Stimulated activated CD8-positive, alpha-beta memory T cell treated with anti-CD3 and anti-CD28 coated beads, Interleukin-4, amount 100 ng/mL, for 48 hours (primary cell): Measurements from ENCODE around the gene PMS2.
"Not testable (repeated sequence)": the region's sequence is repeated elsewhere in the genome, so short reads cannot be mapped to it uniquely, and the experiment has no call there.

ENCODE experiments used
- DNase-seq: peaks from one replicate; pipeline ENCODE4 v3.0.0-alpha.2; 2020

Gene PMS2, protein sequence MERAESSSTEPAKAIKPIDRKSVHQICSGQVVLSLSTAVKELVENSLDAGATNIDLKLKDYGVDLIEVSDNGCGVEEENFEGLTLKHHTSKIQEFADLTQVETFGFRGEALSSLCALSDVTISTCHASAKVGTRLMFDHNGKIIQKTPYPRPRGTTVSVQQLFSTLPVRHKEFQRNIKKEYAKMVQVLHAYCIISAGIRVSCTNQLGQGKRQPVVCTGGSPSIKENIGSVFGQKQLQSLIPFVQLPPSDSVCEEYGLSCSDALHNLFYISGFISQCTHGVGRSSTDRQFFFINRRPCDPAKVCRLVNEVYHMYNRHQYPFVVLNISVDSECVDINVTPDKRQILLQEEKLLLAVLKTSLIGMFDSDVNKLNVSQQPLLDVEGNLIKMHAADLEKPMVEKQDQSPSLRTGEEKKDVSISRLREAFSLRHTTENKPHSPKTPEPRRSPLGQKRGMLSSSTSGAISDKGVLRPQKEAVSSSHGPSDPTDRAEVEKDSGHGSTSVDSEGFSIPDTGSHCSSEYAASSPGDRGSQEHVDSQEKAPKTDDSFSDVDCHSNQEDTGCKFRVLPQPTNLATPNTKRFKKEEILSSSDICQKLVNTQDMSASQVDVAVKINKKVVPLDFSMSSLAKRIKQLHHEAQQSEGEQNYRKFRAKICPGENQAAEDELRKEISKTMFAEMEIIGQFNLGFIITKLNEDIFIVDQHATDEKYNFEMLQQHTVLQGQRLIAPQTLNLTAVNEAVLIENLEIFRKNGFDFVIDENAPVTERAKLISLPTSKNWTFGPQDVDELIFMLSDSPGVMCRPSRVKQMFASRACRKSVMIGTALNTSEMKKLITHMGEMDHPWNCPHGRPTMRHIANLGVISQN

DNA sequence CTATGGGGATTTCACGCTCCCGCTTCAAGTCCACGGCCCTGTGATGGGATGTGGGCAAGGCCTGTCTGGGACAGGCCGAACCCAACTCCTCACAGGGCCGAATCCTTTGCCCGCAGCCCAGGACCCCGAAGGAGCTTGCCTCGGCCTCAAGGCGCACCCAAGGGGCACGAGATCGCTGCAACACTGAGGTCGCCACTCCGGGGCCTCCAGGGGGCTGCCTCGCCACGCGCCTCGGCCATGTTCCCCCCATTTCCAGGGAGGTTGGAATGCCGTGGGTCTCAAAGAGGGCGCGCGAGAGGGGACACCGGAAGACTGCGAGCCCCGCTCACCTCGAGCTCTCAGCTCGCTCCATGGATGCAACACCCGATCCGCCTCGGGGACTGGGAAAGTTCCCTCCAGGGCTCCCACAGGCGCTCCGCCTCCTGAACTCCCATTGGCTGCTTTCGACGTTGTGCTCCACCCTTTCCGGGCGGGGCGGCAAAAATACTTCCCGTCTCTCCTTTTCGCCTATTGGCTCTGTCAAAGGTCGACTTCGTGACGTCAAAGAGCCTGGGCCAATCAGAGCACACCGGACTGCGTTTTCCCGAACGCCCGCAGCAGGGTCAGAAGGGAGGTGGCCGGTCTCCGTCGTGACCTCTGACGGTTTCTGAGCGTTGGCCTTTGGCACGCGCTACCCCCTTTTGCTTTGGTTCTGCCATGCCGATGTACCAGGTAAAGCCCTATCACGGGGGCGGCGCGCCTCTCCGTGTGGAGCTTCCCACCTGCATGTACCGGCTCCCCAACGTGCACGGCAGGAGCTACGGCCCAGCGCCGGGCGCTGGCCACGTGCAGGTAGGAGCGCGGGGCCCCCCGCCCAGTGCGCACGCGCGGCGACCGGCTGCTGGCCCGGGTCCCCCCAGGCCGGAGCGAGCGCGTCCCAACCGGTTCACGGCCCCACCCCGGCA is at the start of gene PMS2, which contains the start of gene AIMP2:
Gene PMS2, minus strand, starts transcription at position 382 of the 944 bp plus-strand sequence. Its CDS starts 30 bp downstream, at position 352.
Gene AIMP2, plus strand, starts transcription at position 605 of the 944 bp plus-strand sequence. Its CDS starts 92 bp downstream, at position 697.
- peak; percentile 98 for DNase-seq

DNA sequence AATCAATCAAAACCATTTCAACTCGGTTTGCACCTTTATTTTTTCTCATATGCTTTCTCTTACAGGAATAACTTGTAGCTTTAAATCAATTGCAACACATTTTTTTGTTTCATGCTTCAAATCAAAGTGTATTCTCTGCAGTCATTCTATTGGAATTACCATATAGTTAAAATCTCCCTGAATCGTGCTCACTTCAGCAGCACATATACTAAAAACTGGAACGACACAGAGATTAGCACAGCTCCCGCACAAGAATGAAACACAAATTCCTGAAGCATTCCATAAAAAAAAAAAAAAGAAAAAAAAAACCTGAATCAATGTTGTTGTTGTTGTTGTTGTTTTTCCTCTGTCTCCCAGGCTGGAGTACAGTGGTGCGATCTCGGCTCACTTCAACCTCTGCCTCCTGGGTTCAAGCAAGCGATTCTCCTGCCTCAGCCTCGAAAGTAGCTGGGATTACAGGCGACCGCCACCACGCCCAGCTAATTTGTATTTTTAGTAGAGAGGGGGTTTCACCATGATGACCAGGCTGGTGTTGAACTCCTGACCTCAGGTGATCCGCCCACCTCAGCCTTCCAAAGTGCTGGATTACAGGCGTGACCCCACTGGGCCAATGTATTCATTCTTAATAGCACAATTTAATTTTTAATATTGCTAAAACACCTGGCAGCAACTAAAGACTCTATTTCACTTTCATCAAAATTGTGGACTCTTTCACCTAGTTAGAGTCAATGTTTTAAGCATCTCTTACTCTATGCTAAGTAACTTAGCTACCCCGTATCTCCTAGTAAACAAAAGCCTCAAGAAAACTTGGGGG is 48.7 kb upstream of the PMS2 start:
- DNase-seq = no peak

DNA sequence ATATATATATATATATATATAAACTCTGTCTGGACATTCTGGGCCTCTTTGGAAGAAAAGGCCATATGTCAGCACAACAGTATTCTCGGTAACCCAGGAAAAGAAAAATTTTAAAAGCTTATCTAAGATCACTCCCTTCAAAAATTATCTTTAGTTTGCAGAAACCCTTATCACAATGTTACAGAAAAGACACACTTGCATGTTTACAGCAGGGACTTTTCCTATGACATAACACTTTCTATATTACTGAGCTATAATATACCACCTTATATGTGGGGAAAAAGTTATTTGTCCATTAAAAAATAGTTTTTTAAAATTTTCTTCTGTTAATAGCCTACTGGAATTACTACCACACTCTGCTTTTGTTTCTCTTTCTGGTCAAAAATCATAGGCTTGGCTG is 47.8 kb upstream of the PMS2 start:
- no peak for DNase-seq

DNA sequence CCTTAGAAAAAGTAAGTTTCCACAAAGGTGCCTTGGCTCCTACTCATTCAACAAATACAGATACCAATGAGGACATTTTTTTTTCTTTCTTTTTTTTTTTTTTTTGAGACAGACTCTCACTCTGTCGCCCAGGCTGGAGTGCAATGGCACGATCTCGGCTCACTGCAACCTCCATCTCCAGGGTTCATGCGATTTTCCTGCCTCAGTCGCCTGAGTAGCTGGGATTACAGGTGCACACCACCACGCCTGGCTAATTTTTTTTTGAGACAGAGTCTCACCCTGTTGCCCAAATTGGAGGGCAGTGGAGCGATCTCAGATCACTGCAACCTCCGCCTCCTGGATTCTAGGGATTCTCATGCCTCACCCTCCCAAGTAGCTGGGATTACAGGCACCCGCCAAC is 42.3 kb upstream of the PMS2 start:
- not testable (repeated sequence) for DNase-seq

DNA sequence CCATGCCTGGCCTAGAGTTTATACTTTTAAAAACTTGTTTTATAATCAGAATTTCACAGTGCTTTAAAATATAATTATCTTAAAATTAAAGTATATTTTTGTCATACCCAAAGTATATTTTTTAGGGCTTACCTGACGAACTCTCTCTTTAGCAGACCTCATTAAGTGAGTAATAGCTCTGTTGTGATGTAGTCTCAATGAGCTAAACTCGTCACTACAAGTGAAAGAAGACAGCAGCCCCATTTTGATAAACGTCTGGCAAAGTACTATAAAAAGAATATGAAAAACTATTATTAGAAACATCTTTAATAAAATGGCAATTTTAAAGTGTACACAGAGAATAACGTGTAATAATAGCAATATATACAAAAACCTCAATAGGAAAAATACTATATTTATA is 40.9 kb upstream of the PMS2 start:
- no peak for DNase-seq

DNA sequence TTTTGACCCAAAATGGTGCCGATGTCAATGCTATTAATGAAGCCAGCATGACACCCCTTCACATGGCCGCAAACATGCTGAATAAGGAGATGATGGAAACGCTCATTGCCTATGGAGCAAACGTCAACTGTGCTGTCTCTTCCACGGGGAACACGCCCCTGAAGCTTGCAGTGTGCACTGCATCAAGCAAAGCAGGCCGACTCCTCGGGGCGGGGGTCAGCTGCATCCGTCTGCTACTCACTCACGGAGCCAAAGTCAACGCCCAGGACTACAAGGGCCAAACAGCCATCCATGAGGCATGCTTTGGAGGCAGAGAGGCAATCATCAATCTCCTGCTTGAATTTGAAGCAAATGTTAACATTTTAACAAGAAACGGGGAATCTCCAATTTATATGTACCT is 26.8 kb upstream of the PMS2 start:
- DNase-seq = no peak

DNA sequence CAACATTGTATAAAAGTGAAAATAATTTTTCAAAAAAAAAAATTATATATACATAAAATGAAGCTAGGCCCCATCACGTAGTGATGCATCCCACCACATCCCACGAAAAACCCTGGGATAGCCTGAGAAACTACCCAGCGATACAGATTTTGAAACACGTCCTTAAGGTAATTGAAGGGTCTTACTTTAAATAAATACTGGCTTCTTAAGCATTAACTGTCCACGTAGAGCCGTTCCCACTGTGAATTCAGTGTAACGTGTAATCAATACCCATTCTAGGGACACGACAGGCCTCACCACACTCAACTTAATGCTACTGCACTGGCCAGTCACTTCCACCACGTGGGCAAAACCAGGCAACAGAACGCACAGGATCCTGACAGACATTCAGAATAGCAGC is 26.3 kb upstream of the PMS2 start:
- DNase-seq = no peak

DNA sequence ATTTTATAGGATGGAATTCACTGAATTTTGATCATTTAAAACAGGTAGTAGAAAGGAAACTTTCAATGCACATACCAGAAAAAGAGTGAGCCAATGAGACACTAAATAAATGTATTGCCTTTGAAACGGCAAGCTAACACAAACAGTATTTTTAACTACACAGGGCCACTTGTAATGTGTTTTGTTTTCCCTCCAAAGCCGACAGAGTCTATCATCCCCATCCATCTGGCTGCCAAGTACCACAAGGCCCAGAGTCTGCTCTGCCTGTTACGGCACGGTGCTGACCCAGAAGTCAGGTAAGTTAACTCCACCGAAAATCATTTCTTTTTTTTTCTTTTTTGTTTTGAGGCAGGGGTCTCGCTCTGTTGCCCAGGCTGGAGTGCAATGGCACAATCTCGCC is 23.8 kb upstream of the PMS2 start:
- DNase-seq = no peak

DNA sequence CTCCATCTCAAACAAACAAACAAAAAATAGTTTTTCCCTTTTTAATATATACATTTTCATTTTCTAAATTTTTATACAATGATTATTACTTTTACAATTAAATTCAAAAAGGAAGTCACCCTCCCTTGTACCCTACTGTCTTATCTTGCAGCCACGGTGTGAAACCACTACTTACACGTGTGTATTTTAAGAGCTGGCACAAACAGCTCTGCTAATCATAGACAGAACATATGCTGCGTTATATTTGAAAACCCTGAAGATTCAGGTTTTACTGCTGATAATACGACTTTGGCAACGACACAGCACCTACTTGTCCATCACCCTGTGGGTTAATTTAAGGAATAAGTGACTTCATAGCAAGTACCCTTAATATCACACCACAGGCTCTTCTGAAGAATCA is 23.3 kb upstream of the PMS2 start:
- no peak for DNase-seq

DNA sequence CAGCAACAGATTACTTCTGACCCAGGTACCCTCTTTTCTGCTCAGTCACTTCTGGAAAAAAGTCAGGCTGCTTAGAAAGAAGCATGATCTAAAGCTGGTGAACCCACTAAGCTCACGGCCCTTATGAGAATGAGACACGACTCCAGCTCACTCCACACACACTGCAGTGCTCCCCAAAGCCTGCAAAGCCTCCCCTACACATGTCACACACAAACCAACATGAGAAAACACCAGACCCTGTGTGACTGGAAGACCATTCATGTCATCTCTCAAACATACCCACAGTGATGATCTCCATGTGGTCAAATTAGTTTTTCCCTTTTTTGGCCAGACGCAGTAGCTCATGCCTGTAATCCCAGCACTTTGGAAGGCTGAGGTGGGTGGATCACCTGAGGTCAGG is 22.7 kb upstream of the PMS2 start:
- DNase-seq = no peak

DNA sequence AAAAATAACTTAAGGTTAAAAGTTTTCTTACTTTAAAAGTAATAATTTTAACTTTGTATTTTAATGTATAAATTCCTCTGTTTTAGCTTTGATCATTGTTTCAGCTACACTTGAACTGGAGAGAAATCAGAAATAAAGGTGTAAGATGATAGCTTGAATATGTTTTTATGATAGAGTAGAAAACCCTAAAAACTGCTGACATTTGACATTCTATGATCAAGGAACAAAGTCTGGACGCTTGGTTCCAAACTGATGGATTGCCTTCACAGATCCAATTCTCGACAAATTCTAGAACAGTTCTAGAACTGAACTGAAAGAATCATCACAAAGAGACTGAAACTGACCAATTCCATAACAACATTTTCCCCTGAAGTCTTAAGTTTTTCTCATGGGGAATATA is 22.1 kb upstream of the PMS2 start, which contains the start of gene ANKRD61:
Gene ANKRD61, plus strand, starts transcription at position 389 of the 400 bp plus-strand sequence. Its CDS starts 0 bp downstream, at position 389.
- DNase-seq = no peak

DNA sequence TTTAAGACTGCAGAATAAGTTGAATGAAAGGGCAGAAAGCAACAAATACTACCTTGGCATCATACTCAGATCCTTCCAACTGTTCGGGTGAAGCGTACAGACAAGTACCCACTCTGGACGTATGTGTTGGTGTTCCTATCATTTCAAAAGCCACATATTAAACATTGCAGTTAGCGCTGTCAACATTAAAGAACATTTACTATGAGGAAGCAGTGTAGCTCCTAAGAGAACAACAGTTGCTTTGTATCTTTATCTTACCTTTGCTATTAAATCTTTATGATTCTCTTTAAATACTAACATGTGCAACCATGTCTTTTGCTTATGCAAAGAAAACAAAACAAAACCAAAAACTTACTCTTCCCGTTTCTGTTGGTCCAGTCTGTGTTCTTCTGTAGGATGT is 19.7 kb upstream of the PMS2 start:
- no peak for DNase-seq

DNA sequence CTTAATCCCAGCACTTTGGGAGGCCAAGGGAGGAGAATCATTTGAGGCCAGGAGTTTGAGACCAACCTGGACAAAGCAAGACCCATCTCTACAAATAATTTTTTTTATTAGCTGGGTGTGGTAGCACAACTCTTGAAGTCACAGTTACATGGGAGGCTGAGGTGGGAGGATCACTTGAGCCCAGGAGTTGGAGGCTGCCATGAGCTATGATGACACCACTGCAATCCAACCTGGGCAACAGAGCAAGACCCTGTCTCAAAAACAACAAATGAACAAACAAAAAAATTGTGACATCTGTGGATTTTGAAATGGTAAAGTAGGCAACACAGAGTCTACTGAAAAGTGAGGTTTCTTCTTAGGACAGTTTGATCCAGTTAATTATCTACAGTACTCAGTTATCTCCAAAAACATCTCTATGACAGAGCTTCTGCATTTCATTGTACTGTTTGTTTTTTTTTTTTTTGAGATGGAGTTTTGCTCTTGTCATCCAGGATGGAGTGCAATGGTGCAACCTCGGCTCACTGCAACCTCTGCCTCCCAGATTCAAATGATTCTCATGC is 19.0 kb upstream of the PMS2 start:
- DNase-seq = no peak

DNA sequence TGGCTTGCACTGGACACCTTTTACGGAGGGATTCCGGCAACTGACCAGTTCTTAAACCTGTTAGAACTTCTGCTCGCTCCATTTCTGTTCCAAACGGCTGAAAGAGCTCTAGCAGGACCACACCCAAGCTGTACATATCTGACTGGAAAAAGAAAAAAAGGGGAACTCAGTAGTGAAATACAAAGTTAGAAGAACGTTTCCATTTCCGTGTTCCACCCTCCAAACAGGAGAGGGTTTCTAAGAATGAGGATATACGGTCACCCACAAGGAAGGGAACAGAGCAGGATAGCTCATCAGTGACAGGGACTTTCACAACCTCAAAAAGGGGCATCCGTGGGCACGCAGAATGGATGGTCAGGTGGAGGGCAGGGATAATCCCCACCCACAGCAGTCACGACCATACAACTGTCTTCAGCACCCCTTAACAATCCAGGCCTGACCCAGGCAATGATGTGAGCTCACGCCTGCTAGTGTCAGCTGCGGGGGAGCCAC is 18.0 kb upstream of the PMS2 start:
- no peak for DNase-seq

DNA sequence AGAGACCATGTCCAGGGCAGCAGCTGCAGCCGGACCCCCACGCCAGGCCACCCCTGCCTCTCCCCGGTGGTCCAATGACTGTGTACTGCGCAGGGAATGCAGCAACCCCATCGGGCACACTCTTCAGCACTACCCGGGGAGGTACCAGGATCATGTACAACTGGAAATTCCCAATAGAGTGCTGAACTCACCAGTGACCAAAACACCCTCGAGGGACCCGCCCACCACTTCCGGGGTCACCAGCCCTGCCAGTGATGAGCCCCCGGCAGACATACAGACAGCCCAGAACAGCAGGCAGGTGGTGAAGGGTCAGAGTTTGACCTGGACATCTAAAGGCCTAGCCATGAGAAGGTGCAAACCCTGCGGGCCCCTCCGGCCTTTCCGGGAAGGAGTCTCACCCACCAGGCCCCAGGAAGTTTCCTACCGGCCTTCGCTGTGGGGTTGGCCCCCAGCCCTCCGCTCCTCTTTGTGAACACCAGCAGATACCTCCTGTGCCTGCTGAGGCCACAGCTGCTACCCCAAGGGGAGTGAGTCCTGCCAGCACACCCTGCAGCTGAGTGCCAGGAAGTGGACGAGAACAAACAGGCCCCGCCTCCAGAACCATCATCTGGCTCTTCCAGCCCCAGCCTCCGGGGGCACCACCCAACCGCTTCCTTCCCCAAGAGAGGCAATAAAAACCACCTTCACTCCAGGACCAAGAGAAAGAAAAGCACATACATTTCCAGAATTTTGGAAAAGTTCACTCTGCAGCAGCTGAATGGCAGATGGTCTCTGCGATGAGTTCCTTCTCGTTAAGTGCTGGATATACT is 17.4 kb upstream of the PMS2 start:
- DNase-seq = peak; percentile 75

DNA sequence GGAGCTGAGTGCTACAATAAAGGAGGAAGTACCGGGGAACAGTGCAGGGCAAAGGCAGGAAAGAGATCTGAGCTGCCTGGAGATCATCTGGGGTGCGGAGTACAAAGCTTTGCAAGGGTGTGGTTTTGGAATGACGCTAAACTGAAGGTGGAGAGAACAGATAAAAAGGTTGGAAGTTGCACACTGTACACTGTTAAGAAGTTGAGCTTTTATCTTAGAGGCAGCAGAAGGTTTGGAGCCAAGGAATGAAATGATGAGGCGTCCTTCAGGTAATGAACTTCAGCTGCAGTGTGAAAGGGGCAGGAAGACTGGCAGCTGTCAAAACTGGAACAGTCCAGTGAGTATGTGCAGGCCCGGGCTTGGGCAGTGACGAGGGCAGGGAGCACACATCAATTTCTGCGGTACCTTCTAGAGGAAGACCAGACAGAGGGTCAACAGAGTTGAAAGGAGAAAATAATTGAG is 15.2 kb upstream of the PMS2 start:
- DNase-seq = no peak

DNA sequence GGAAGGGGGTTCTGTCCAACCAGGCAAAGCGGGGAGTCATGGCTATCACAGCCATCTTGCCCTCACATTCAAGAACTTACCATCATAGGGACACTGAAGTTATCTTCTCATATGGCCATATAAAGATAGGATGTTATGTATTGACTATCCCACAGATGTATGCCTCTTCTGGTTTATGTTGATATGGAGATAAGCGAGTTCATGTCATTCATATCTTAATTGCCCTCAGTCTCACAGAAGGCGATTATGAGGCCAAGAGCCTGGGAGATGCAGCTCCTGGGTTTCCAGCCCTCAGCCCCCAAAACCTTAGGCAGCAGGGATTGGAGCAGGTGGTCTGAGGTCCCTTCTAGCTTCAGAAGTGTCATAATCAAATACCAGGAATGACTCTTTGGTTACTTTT is 13.9 kb upstream of the PMS2 start:
- DNase-seq = no peak

DNA sequence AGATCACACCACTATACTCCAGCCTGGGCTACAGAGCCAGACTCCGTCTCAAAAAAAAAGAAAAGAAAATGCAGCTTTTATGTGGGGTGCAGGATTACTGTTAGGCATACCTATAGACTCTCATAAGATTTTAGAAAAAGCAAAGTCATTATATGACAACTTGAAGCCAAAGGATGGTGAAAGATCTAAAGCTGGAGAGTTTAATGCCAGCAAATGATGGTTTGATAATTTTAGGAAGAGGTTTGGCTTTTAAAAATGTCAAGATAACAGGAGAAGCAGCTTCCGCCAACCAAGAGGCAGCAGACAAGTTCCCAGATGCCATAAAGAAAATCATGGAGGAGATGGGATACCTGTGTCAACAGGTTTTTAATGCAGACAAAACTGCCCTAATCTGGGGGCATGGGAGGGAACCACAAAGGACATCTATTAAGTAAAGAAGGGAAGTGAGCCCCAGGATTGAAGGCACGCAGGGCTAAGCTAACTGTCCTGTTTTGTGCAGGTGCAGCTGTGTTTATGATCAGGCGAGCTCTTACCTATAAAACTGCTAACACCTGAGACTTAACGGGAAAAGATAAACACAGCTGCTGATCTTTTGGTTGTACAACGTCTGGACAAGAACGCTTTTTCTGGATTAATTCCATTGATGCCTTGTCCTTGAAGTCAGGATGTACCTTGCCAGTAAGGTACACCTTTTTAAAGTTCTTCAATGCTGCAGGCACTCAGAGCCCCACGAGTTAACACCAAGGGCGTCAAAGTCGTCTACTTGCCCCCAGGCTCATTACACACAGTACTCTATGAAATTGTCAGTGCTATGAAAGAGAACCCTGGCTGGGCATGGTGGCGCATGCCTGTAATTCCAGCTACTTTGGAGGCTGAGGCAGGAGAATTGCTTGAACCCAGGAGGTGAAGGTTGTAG is 11.8 kb upstream of the PMS2 start:
- no peak for DNase-seq

DNA sequence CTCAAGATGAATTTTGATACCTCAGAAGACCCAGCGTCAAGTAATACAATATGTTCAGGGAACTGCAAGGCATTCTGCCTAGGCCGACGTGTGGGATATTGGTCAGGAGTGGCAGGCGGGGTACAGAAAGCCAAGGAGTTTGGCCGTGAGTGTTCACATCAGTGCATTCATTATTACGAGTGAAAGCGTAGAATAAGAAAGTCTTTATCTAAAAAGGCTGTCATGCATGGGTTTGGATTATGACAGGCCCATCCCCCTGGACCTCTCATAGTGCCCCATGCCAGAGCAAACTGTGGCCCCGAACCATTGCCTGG is 7.8 kb upstream of the PMS2 start:
- DNase-seq = no peak
